H1 (cell line): Measurements from ENCODE around the gene ZNF302. TPM values are rescaled to one million over a fixed set of nuclear protein-coding genes. Genes with fewer than 3 reads are reported as not detected.

Source experiments
- CTCF ChIA-PET: fragments of 300-600 bp; sonication (Branson Sonifier 250); formaldehyde crosslinking; loops from one replicate; lab custom pipeline; 2021; ENCODE audit not compliant: partially characterized antibody; lab: Charles Lee
- POLR2A ChIA-PET: fragments of 300-600 bp; sonication (Branson Sonifier 250); formaldehyde crosslinking; loops from one replicate; lab custom pipeline; 2021; ENCODE audit warnings: inconsistent platforms; ENCODE audit not compliant: partially characterized antibody; lab: Charles Lee
- DNase-seq, 2 experiments: peaks; one replicate each; pipeline versions ENCODE4 v3.0.0 to v3.0.0-alpha.2; 2010 to 2022; ENCODE audit warnings: low spot score in 2 of 2, low read depth in 1 of 2, mixed read lengths in 1 of 2
- FAIRE-seq: peaks from 2 replicates; lab custom pipeline; 2011; peaks lifted over from hg19 to GRCh38; lab: Jason Lieb, UNC
- H2AFZ ChIP-seq: 2 replicates; pipeline ENCODE4 v1.8.1; 2012; ENCODE audit warnings: low read length, inconsistent platforms
- H2AK5ac ChIP-seq: 2 replicates; pipeline ENCODE4 v1.6.1; 2013; ENCODE audit warnings: low read depth, low read length
- H2BK120ac ChIP-seq: replicated peaks from 2 replicates; pipeline ENCODE3; 2013; ENCODE audit warnings: low read depth, low read length, inconsistent platforms
- H2BK12ac ChIP-seq: 2 replicates; pipeline ENCODE4 v1.6.1; 2013; ENCODE audit warnings: low read depth, low read length
- H2BK15ac ChIP-seq: 2 replicates; pipeline ENCODE4 v1.6.1; 2013; ENCODE audit warnings: low read length
- H2BK20ac ChIP-seq: 2 replicates; pipeline ENCODE4 v1.6.1; 2013; ENCODE audit warnings: low read length
- H2BK5ac ChIP-seq: 2 replicates; pipeline ENCODE4 v1.6.1; 2013; ENCODE audit warnings: low read depth, low read length
- H3K14ac ChIP-seq: 2 replicates; pipeline ENCODE4 v1.6.1; 2013; ENCODE audit warnings: inconsistent platforms; ENCODE audit not compliant: insufficient read length
- H3K18ac ChIP-seq: 2 replicates; pipeline ENCODE4 v1.6.1; 2013; ENCODE audit warnings: low read length; ENCODE audit errors: extremely low read depth
- H3K23ac ChIP-seq: 2 replicates; pipeline ENCODE4 v1.6.1; 2013; ENCODE audit warnings: inconsistent platforms; ENCODE audit not compliant: insufficient read length
- H3K23me2 ChIP-seq: 2 replicates; pipeline ENCODE4 v1.6.1; 2013; ENCODE audit warnings: low read depth, low read length
- H3K27ac ChIP-seq: 2 replicates; pipeline ENCODE4 v1.6.1; 2011; ENCODE audit warnings: low read depth, low read length, inconsistent platforms
- H3K27me3 ChIP-seq, 4 experiments: replicated peaks in 1 of 4; 1 replicate in 1 of 4; 2 replicates in 3 of 4; pipeline versions ENCODE4 v1.6.1 to v1.8.1; 2011 to 2013; ENCODE audit warnings: low read length in 3 of 4, mild to moderate bottlenecking in 3 of 4, inconsistent platforms in 2 of 4, mixed read lengths in 2 of 4, moderate library complexity in 1 of 4; ENCODE audit not compliant: control insufficient read depth in 3 of 4, insufficient read depth in 3 of 4; ENCODE audit errors: extremely low read depth in 1 of 4
- H3K36me3 ChIP-seq, 4 experiments: 2 replicates each; pipeline versions ENCODE4 v1.6.1 to v1.8.1; 2011 to 2013; ENCODE audit warnings: mild to moderate bottlenecking in 4 of 4, low read length in 3 of 4, moderate library complexity in 2 of 4, control low read depth in 1 of 4, inconsistent platforms in 1 of 4; ENCODE audit not compliant: insufficient read depth in 4 of 4, control insufficient read depth in 2 of 4
- H3K4ac ChIP-seq: replicated peaks from 2 replicates; pipeline ENCODE3; 2013; ENCODE audit warnings: low read length, low read depth, mixed read lengths, inconsistent platforms; ENCODE audit not compliant: insufficient read length
- H3K4me1 ChIP-seq, 4 experiments: replicated peaks in 1 of 4; 1 replicate in 1 of 4; 2 replicates in 3 of 4; pipeline versions ENCODE4 v1.6.1 to v1.8.1; 2011 to 2013; ENCODE audit warnings: low read length in 3 of 4, inconsistent platforms in 2 of 4, mixed read lengths in 1 of 4; ENCODE audit not compliant: insufficient read depth in 4 of 4, control insufficient read depth in 3 of 4
- H3K4me2 ChIP-seq, 2 experiments: 2 replicates each; pipeline versions ENCODE4 v1.6.1 to v1.8.1; 2011 to 2013; ENCODE audit warnings: low read depth in 2 of 2, low read length in 2 of 2, control low read depth in 1 of 2, inconsistent platforms in 1 of 2, mild to moderate bottlenecking in 1 of 2; ENCODE audit not compliant: insufficient read depth in 1 of 2
- H3K4me3 ChIP-seq, 4 experiments: fragments of 200-600, 300-600 bp in 1 of 4; sonication (generic), shearing (Covaris generic), sonication (Bioruptor Twin) in 1 of 4; 2 replicates each; pipeline versions ENCODE4 v1.5.1 to v1.8.1; 2011 to 2016; ENCODE audit warnings: low read length in 4 of 4, low read depth in 3 of 4, control low read depth in 2 of 4, inconsistent platforms in 2 of 4, mild to moderate bottlenecking in 2 of 4, mixed read lengths in 1 of 4, moderate library complexity in 1 of 4; ENCODE audit not compliant: insufficient read depth in 2 of 4; ENCODE audit errors: extremely low read depth in 1 of 4
- H3K56ac ChIP-seq: replicated peaks from 2 replicates; pipeline ENCODE3; 2013; ENCODE audit warnings: low read depth, mild to moderate bottlenecking, mixed read lengths, low read length, inconsistent platforms; ENCODE audit not compliant: insufficient read length
- H3K79me1 ChIP-seq: 2 replicates; pipeline ENCODE4 v1.6.1; 2013; ENCODE audit warnings: low read depth, low read length, control low read depth
- H3K79me2 ChIP-seq, 2 experiments: 2 replicates each; pipeline versions ENCODE4 v1.6.1 to v1.8.1; 2012 to 2013; ENCODE audit warnings: low read length in 2 of 2, mild to moderate bottlenecking in 2 of 2, inconsistent platforms in 1 of 2; ENCODE audit not compliant: insufficient read depth in 2 of 2, control insufficient read depth in 1 of 2
- H3K9ac ChIP-seq, 4 experiments: replicated peaks in 1 of 4; 1 replicate in 1 of 4; 2 replicates in 3 of 4; pipeline versions ENCODE4 v1.6.1 to v1.8.1; 2011 to 2013; ENCODE audit warnings: low read depth in 3 of 4, low read length in 3 of 4, control low read depth in 2 of 4, mild to moderate bottlenecking in 2 of 4, moderate library complexity in 2 of 4, inconsistent platforms in 1 of 4; ENCODE audit errors: extremely low read depth in 1 of 4
- H3K9me3 ChIP-seq, 2 experiments: 2 replicates each; pipeline versions ENCODE4 v1.6.1 to v1.8.1; 2012 to 2013; ENCODE audit warnings: mild to moderate bottlenecking in 2 of 2, moderate library complexity in 2 of 2, control low read depth in 1 of 2, inconsistent platforms in 1 of 2, low read depth in 1 of 2, low read length in 1 of 2, mixed read lengths in 1 of 2; ENCODE audit not compliant: insufficient read depth in 2 of 2
- H4K20me1 ChIP-seq, 2 experiments: replicated peaks in 1 of 2; 2 replicates each; pipeline versions ENCODE3 to v1.8.1; 2011 to 2013; ENCODE audit warnings: inconsistent platforms in 2 of 2, low read length in 2 of 2, mild to moderate bottlenecking in 1 of 2; ENCODE audit not compliant: insufficient read depth in 2 of 2, control insufficient read depth in 1 of 2
- H4K5ac ChIP-seq: 2 replicates; pipeline ENCODE4 v1.6.1; 2013; ENCODE audit warnings: low read length, low read depth, mixed read lengths, inconsistent platforms; ENCODE audit not compliant: insufficient read length
- H4K8ac ChIP-seq: 2 replicates; pipeline ENCODE4 v1.8.0; 2013; ENCODE audit warnings: mild to moderate bottlenecking, moderate library complexity, low read length, inconsistent platforms; ENCODE audit not compliant: insufficient read depth; ENCODE audit errors: extremely low read depth
- H4K91ac ChIP-seq: replicated peaks from 2 replicates; pipeline ENCODE3; 2013; ENCODE audit warnings: low read length, mixed read lengths, inconsistent platforms; ENCODE audit not compliant: insufficient read length
- ATF3 ChIP-seq: IDR thresholded peaks from 2 replicates; pipeline ENCODE4 v1.6.1; 2011; ENCODE audit warnings: low read depth, mild to moderate bottlenecking, low read length; ENCODE audit not compliant: insufficient read depth
- BCL11A ChIP-seq, 2 experiments: IDR thresholded peaks; one replicate each; pipeline ENCODE4 v1.6.1; 2011; ENCODE audit warnings: low read depth in 2 of 2, low read length in 2 of 2, mild to moderate bottlenecking in 2 of 2
- NRF1 ChIP-seq: IDR thresholded peaks from 2 replicates; pipeline ENCODE4 v1.6.1; 2011; ENCODE audit warnings: mild to moderate bottlenecking, low read depth, low read length, improper control_type of control experiment
- POLR2A ChIP-seq, 2 experiments: IDR thresholded peaks; 1 replicate in 1 of 2; 2 replicates in 1 of 2; pipeline ENCODE4 v1.6.1; 2011; ENCODE audit warnings: low read depth in 2 of 2, low read length in 2 of 2, mild to moderate bottlenecking in 2 of 2; ENCODE audit errors: control extremely low read depth in 1 of 2
- POLR2AphosphoS5 ChIP-seq: IDR thresholded peaks from 2 replicates; pipeline ENCODE4 v1.6.1; 2011; ENCODE audit warnings: low read depth, low read length
- POU5F1 ChIP-seq: IDR thresholded peaks from 2 replicates; pipeline ENCODE4 v1.6.1; 2011; ENCODE audit warnings: low read depth, mild to moderate bottlenecking, low read length, moderate library complexity
- TAF1 ChIP-seq: IDR thresholded peaks from 2 replicates; pipeline ENCODE4 v1.6.1; 2011; ENCODE audit warnings: mild to moderate bottlenecking, low read depth, low read length
- WGBS, 2 experiments: shearing (Covaris generic) in 1 of 2; methylation state at CpG; one replicate each; pipeline versions ENCODE4 v1.1.6 to v1.1.7; 2013 to 2015; ENCODE audit warnings: low lambda C conversion rate in 2 of 2, mixed read lengths in 2 of 2, inconsistent platforms in 1 of 2, low coverage in 1 of 2, missing lambda C conversion rate in 1 of 2; ENCODE audit not compliant: insufficient replicate concordance in 2 of 2, insufficient coverage in 1 of 2, insufficient read length in 1 of 2; ENCODE audit errors: extremely low coverage in 1 of 2, missing lambda C conversion rate in 1 of 2; 5-methylcytosine and 5-hydroxymethylcytosine counted together
- polyA plus RNA-seq, 7 experiments: library from polyadenylated mRNA; depleted of rRNA in 3 of 7; stranded (reverse) in 5 of 7; unstranded in 2 of 7; fragments of >200 nt in 5 of 7; fragments of 200-250 nt in 2 of 7; gene quantifications; 1 replicate in 5 of 7; 2 replicates in 1 of 7; 4 replicates in 1 of 7; pipeline versions ENCODE4 v1.2.1 to v1.2.3, GENCODE V29; 2011 to 2013; ENCODE audit warnings: missing spikeins in 2 of 7, mixed read lengths in 2 of 7
- total RNA-seq: library from RNA; stranded (reverse); fragmentation: NEBNext Ultra II Directional; extraction: Animal tissue kit (Norgen Biotek cat#: 25700); gene quantifications from 2 replicates; pipeline ENCODE4 v1.2.1, GENCODE V29; 2021

Gene ZNF302
- total and polyA plus RNA-seq, 2 of the 8 experiments (the other 6 are each of a cell fraction or from before 2014, with no cell fraction given): 9.1 to 20.4 TPM

GRCh38 chr19:34645551-34645950 lies 31.9 kb upstream of the ZNF302 start:
- Histone ChIP-seq H4K20me1 (no peaks in the 10 kb centered on the region), H3K9me3 (peaks cover 45 to 46% of the 10 kb centered on the region in 2 experiments), H3K36me3 (no peaks in the 10 kb centered on the region), H2BK120ac (no peak overlapping the region), H3K18ac (no peak overlapping the region), H3K27me3 (no peaks in the 10 kb centered on the region), H4K8ac (no peak overlapping the region; the same call in 1 of the 2 replicates), H3K4me3 (no peak overlapping the region), H3K4me2 (no peak overlapping the region), H3K23ac (no peak overlapping the region), H3K56ac (no peak overlapping the region), H3K14ac (no peak overlapping the region), H2BK12ac (no peak overlapping the region), H3K27ac (no peak overlapping the region), H2BK5ac (no peak overlapping the region), H3K79me2 (no peaks in the 10 kb centered on the region), H2BK20ac (no peak overlapping the region), H3K4ac (no peak overlapping the region), H2BK15ac (no peak overlapping the region), H3K9ac (no peak overlapping the region), H4K5ac (no peak overlapping the region), H2AK5ac (no peak overlapping the region), H3K79me1 (no peaks in the 10 kb centered on the region; the same call in 1 of the 2 replicates), H3K23me2 (no peaks in the 10 kb centered on the region), H3K4me1 (no peaks in the 10 kb centered on the region), H4K91ac (no peak overlapping the region), H2AFZ (no peak overlapping the region)
- TF ChIP-seq TAF1 (no peak), POU5F1 (no peak), POLR2A (IDR thresholded peaks at IDR 0.05; ENCODE audit: control extremely low read depth in 1 of 2, low read depth in 2 of 2, low read length in 2 of 2) (no peak), BCL11A (IDR thresholded peaks at IDR 0.05; ENCODE audit: low read depth in 2 of 2, low read length in 2 of 2) (no peak), ATF3 (no peak), NRF1 (no peak), POLR2AphosphoS5 (no peak)
- DNase-seq (no peak), FAIRE-seq (no peak)
- ChIA-PET POLR2A (no interaction called here), CTCF (interaction anchor here (1.6 kb wide), 1 partner anchor 67 kb away, joined by 3 read pairs; no protein-coding TSS in a partner anchor)
- 64% methylated on average over 5 of the region's 5 CpGs; no CpG with 5 or more reads in 1 of the 2 experiments for WGBS, 2 experiments
